SU-DHL-6 (cell line): ENCODE data around the gene GXYLT2.

ENCODE experiments used
- H2AFZ ChIP-seq: fragments of 200-600 bp; sonication (generic); 2 replicates; pipeline ENCODE4 v1.6.1; 2014; ENCODE audit warnings: low read depth, mild to moderate bottlenecking, moderate library complexity, mixed read lengths, antibody characterized with exemption, low read length; ENCODE audit not compliant: severe bottlenecking
- H3F3A ChIP-seq: fragments of 200-600 bp; shearing (Covaris generic); 2 replicates; pipeline ENCODE4 v1.6.0; 2016; ENCODE audit warnings: antibody characterized with exemption, mild to moderate bottlenecking; ENCODE audit not compliant: insufficient read depth
- H3K27ac ChIP-seq: fragments of 200-600 bp; sonication (generic); 2 replicates; pipeline ENCODE4 v1.5.1; 2016; ENCODE audit warnings: low read depth, mild to moderate bottlenecking, low read length, moderate library complexity, mixed read lengths
- H3K27me3 ChIP-seq: fragments of 200-600 bp; sonication (generic), shearing (Covaris generic); 2 replicates; pipeline ENCODE4 v1.6.0; 2014; ENCODE audit warnings: mild to moderate bottlenecking, low read length
- H3K36me3 ChIP-seq: fragments of 200-600 bp; sonication (generic); 2 replicates; pipeline ENCODE4 v1.6.1; 2014; ENCODE audit warnings: mild to moderate bottlenecking, low read length, mixed read lengths
- H3K4me2 ChIP-seq: fragments of 300-600, 200-600 bp; shearing (Covaris generic), sonication (generic); 2 replicates; pipeline ENCODE4 v1.6.0; 2014; ENCODE audit warnings: low read length, low read depth, mild to moderate bottlenecking; ENCODE audit not compliant: poor library complexity, severe bottlenecking
- H3K4me3 ChIP-seq: fragments of 200-600 bp; sonication (generic); 2 replicates; pipeline ENCODE4 v1.5.1; 2014; ENCODE audit warnings: antibody characterized with exemption, low read length, mild to moderate bottlenecking, mixed read lengths; ENCODE audit not compliant: insufficient read depth, poor library complexity, severe bottlenecking
- H3K79me2 ChIP-seq: fragments of 200-600 bp; sonication (generic); 2 replicates; pipeline ENCODE4 v1.6.1; 2014; ENCODE audit warnings: mild to moderate bottlenecking, low read length, moderate library complexity; ENCODE audit not compliant: insufficient read depth
- H3K9ac ChIP-seq: fragments of 200-600 bp; sonication (generic); 2 replicates; pipeline ENCODE4 v1.7.0; 2014; ENCODE audit warnings: mild to moderate bottlenecking, low read length
- H3K9me2 ChIP-seq: fragments of 200-600 bp; sonication (generic); replicated peaks from 2 replicates; pipeline ENCODE4 v1.6.1; 2014; ENCODE audit warnings: low read length; ENCODE audit not compliant: insufficient read depth
- H3K9me3 ChIP-seq: fragments of 200-600 bp; sonication (generic); 2 replicates; pipeline ENCODE4 v1.6.1; 2014; ENCODE audit warnings: low read length, mixed read lengths; ENCODE audit not compliant: insufficient read depth
- H4K20me1 ChIP-seq: fragments of 200-600 bp; sonication (generic); 2 replicates; pipeline ENCODE4 v1.6.1; 2014; ENCODE audit warnings: low read depth, mild to moderate bottlenecking, antibody characterized with exemption, low read length, moderate library complexity, mixed read lengths
- CTCF ChIP-seq: fragments of 200-600 bp; sonication (generic); IDR thresholded peaks from one replicate; pipeline ENCODE4 v1.5.1; 2017; ENCODE audit warnings: antibody characterized with exemption, mild to moderate bottlenecking, low read length, moderate library complexity; ENCODE audit not compliant: insufficient read depth, poor library complexity, severe bottlenecking
- EZH2phosphoT487 ChIP-seq: fragments of 200-600 bp; sonication (generic), shearing (Covaris generic); conservative IDR thresholded peaks from 2 replicates; pipeline ENCODE4 v1.6.1; 2018; ENCODE audit warnings: mild to moderate bottlenecking, antibody characterized with exemption, low read length, moderate library complexity, mixed read lengths

GXYLT2 gene

GRCh38 chr3:72962317-72962716 lies 74.5 kb downstream of the GXYLT2 start:
- H3K79me2 ChIP-seq, result no peaks in the 10 kb centered on the region

GRCh38 chr3:72964633-72965032 lies 76.8 kb downstream of the GXYLT2 start:
- Histone ChIP-seq H3K79me2 (no peaks in the 10 kb centered on the region), H3K4me2 (no peak overlapping the region), H3K4me3 (no peak overlapping the region), H3K9me3 (no peaks in the 10 kb centered on the region), H3K27ac (no peak overlapping the region), H3K27me3 (no peaks in the 10 kb centered on the region), H3K36me3 (no peaks in the 10 kb centered on the region), H3K9me2 (no peaks in the 10 kb centered on the region), H3K9ac (no peak overlapping the region), H3F3A (no peaks in the 10 kb centered on the region), H4K20me1 (no peaks in the 10 kb centered on the region), H2AFZ (no peak overlapping the region)
- TF ChIP-seq EZH2phosphoT487, result no peak
- no peak for TF ChIP-seq CTCF

More at GRCh38 chr3:72962317-72962716, 74.5 kb downstream of the GXYLT2 start:
- H3K4me3 ChIP-seq, result no peak overlapping the region
- no peaks in the 10 kb centered on the region for H3K9me2 ChIP-seq
- no peaks in the 10 kb centered on the region for H3K36me3 ChIP-seq
- no peaks in the 10 kb centered on the region for H4K20me1 ChIP-seq
- no peak overlapping the region for H3K9ac ChIP-seq
- TF ChIP-seq CTCF (no peak), EZH2phosphoT487 (no peak)
- H2AFZ ChIP-seq, result no peak overlapping the region
- H3F3A ChIP-seq, result no peaks in the 10 kb centered on the region
- no peaks in the 10 kb centered on the region for H3K9me3 ChIP-seq
- H3K27me3 ChIP-seq, result no peaks in the 10 kb centered on the region
- no peak overlapping the region for H3K4me2 ChIP-seq
- no peak overlapping the region for H3K27ac ChIP-seq

GRCh38 chr3:72968266-72968664 lies 80.4 kb downstream of the GXYLT2 start:
- Histone ChIP-seq H3K27me3 (no peaks in the 10 kb centered on the region), H3K79me2 (no peaks in the 10 kb centered on the region), H3K9ac (no peak overlapping the region), H2AFZ (no peak overlapping the region), H3K4me3 (no peak overlapping the region), H4K20me1 (no peaks in the 10 kb centered on the region), H3K9me2 (no peaks in the 10 kb centered on the region), H3K9me3 (no peaks in the 10 kb centered on the region), H3K4me2 (no peak overlapping the region), H3F3A (no peaks in the 10 kb centered on the region), H3K27ac (no peak overlapping the region), H3K36me3 (no peaks in the 10 kb centered on the region)
- TF ChIP-seq CTCF, result no peak
- no peak for TF ChIP-seq EZH2phosphoT487

- Histone ChIP-seq H3K36me3 (no peaks in the 10 kb centered on the region), H3K27me3 (no peaks in the 10 kb centered on the region), H4K20me1 (no peaks in the 10 kb centered on the region), H3K27ac (no peak overlapping the region), H3K4me3 (no peak overlapping the region), H3K9me2 (no peaks in the 10 kb centered on the region), H3K9me3 (no peaks in the 10 kb centered on the region), H3K4me2 (no peak overlapping the region), H3K79me2 (no peaks in the 10 kb centered on the region), H3F3A (no peaks in the 10 kb centered on the region), H3K9ac (no peak overlapping the region), H2AFZ (no peak overlapping the region)
- no peak for TF ChIP-seq CTCF
These were observed 81.9 kb downstream of the GXYLT2 start for GRCh38 chr3:72969766-72970165.
